MM.1S (cell line): ENCODE results near the gene AMIGO3.
"Not testable (repeated sequence)": the region's sequence is repeated elsewhere in the genome, so short reads cannot be mapped to it uniquely, and the experiment has no call there.

Experiments
- DNase-seq: peaks from one replicate; pipeline ENCODE4 v3.0.0-alpha.2; 2015
- H2AFZ ChIP-seq: fragments of 300-600 bp; sonication (generic); 2 replicates; pipeline ENCODE4 v1.6.0; 2016; ENCODE audit warnings: antibody characterized with exemption, low read length
- H3F3A ChIP-seq: fragments of 300-600 bp; sonication (generic); 2 replicates; pipeline ENCODE4 v1.6.1; 2016; ENCODE audit warnings: mild to moderate bottlenecking, antibody characterized with exemption, low read length, moderate library complexity, mixed read lengths; ENCODE audit not compliant: insufficient read depth
- H3K27ac ChIP-seq: fragments of 300-600 bp; sonication (generic); 2 replicates; pipeline ENCODE4 v1.5.1; 2016; ENCODE audit warnings: mild to moderate bottlenecking, low read length
- H3K27me3 ChIP-seq: fragments of 300-600 bp; sonication (generic); replicated peaks from 2 replicates; pipeline ENCODE4 v1.6.0; 2016; ENCODE audit warnings: low read length; ENCODE audit not compliant: insufficient read depth
- H3K36me3 ChIP-seq: fragments of 300-600 bp; sonication (generic); replicated peaks from 2 replicates; pipeline ENCODE4 v1.6.1; 2016; ENCODE audit warnings: mild to moderate bottlenecking, low read length, mixed read lengths; ENCODE audit not compliant: insufficient read depth
- H3K4me1 ChIP-seq: fragments of 300-600 bp; sonication (generic); 2 replicates; pipeline ENCODE4 v1.6.1; 2016; ENCODE audit warnings: low read length, mixed read lengths
- H3K4me2 ChIP-seq: fragments of 300-600 bp; sonication (generic); 2 replicates; pipeline ENCODE4 v1.6.0; 2016; ENCODE audit warnings: low read depth, low read length
- H3K4me3 ChIP-seq: fragments of 300-600 bp; sonication (generic); 2 replicates; pipeline ENCODE4 v1.5.1; 2016; ENCODE audit warnings: low read length, mixed read lengths
- H3K79me2 ChIP-seq: fragments of 300-600 bp; sonication (generic); 2 replicates; pipeline ENCODE4 v1.6.1; 2016; ENCODE audit warnings: mixed run types, low read length, mixed read lengths
- H3K9ac ChIP-seq: fragments of 300-600 bp; sonication (generic); 2 replicates; pipeline ENCODE4 v1.6.1; 2016; ENCODE audit warnings: low read length, mixed read lengths
- H3K9me2 ChIP-seq: fragments of 300-600 bp; sonication (generic); replicated peaks from 2 replicates; pipeline ENCODE4 v1.6.1; 2016; ENCODE audit warnings: mild to moderate bottlenecking, low read length, mixed read lengths; ENCODE audit not compliant: insufficient read depth
- H3K9me3 ChIP-seq: fragments of 300-600 bp; sonication (generic); replicated peaks from 2 replicates; pipeline ENCODE4 v1.6.1; 2016; ENCODE audit warnings: mild to moderate bottlenecking, low read length, mixed read lengths; ENCODE audit not compliant: insufficient read depth
- H4K20me1 ChIP-seq: fragments of 300-600 bp; sonication (generic); 2 replicates; pipeline ENCODE4 v1.6.1; 2016; ENCODE audit warnings: mild to moderate bottlenecking, low read length, moderate library complexity, mixed read lengths; ENCODE audit not compliant: insufficient read depth
- EZH2 ChIP-seq: fragments of 300-600 bp; sonication (generic); optimal IDR thresholded peaks from 2 replicates; pipeline ENCODE3; 2017; ENCODE audit warnings: low read depth, mild to moderate bottlenecking, antibody characterized with exemption, low read length, mixed read lengths
- EZH2phosphoT487 ChIP-seq: fragments of 300-600 bp; sonication (generic); IDR thresholded peaks from 2 replicates; pipeline ENCODE4 v1.6.1; 2018; ENCODE audit warnings: antibody characterized with exemption, low read length
- TF ChIP-seq, protein P1 (sequence below): fragments of 300-600 bp; sonication (generic); IDR thresholded peaks from 2 replicates; pipeline ENCODE4 v1.5.1; 2016; ENCODE audit warnings: antibody characterized with exemption, low read length, mixed read lengths

AMIGO3 gene

DNA sequence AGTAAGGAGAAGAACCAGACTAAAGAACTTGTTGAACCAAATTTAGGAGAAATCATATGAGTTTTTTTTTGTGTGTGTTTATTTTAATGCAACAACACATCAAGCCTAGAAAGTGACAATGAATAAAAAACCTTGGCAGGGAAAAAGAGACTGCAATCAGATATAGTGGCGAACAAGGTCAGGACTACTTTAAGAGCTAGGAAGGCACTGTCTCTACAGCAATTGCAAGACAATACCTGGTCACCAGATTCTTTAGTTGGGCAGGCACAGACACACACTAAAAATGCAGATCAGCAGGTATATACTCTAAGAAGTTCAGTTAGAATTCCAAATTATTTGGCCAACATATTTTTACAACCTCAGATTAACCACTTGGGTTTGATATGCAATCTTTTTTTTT lies 35.1 kb upstream of the AMIGO3 start:
- Histone ChIP-seq H3K9ac (no peak overlapping the region), H3K9me2 (no peaks in the 10 kb centered on the region)
- TF ChIP-seq EZH2phosphoT487: no peak
- no peak for TF ChIP-seq EZH2
- TF ChIP-seq, protein P1, sequence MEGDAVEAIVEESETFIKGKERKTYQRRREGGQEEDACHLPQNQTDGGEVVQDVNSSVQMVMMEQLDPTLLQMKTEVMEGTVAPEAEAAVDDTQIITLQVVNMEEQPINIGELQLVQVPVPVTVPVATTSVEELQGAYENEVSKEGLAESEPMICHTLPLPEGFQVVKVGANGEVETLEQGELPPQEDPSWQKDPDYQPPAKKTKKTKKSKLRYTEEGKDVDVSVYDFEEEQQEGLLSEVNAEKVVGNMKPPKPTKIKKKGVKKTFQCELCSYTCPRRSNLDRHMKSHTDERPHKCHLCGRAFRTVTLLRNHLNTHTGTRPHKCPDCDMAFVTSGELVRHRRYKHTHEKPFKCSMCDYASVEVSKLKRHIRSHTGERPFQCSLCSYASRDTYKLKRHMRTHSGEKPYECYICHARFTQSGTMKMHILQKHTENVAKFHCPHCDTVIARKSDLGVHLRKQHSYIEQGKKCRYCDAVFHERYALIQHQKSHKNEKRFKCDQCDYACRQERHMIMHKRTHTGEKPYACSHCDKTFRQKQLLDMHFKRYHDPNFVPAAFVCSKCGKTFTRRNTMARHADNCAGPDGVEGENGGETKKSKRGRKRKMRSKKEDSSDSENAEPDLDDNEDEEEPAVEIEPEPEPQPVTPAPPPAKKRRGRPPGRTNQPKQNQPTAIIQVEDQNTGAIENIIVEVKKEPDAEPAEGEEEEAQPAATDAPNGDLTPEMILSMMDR: no peak

DNA sequence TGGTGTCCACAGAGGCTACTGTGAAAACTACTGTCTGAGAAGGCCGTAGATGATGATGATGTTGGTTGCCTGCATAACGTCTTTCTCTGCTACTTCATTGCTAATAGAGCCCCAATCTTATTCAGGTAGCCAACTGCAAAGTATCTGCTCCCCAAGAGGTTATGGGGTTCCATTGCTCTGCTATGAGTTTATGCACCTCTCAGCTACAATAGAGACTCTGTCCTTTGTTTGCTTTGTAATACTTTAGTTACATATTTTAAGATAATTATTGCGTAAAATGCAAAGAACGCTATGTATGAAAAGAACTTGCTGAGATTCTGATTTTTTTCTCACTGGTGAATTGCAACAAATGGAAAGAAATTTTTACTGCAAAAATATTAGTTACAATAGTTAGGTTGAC lies 32.0 kb upstream of the AMIGO3 start:
- no peak overlapping the region for H3K9ac ChIP-seq
- no peaks in the 10 kb centered on the region for H3K9me3 ChIP-seq
- no peak for DNase-seq
- no peak for TF ChIP-seq EZH2phosphoT487
- TF ChIP-seq EZH2: no peak
- TF ChIP-seq, protein P1: no peak
- H3K36me3 ChIP-seq: no peaks in the 10 kb centered on the region
- H3K27ac ChIP-seq: no peak overlapping the region
- peaks cover 58% of the 10 kb centered on the region for H3K79me2 ChIP-seq
- H3K4me3 ChIP-seq: no peak overlapping the region
- H3K9me2 ChIP-seq: no peaks in the 10 kb centered on the region
- H3K27me3 ChIP-seq: no peaks in the 10 kb centered on the region
- 0 out of 2 replicates have a peak, but pooled peaks cover 7% of the 10 kb centered on the region for H4K20me1 ChIP-seq
- H2AFZ ChIP-seq: no peak overlapping the region
- no peaks in the 10 kb centered on the region for H3K4me1 ChIP-seq
- H3F3A ChIP-seq: no peaks in the 10 kb centered on the region
- no peak overlapping the region for H3K4me2 ChIP-seq

More for the DNA sequence above, 35.1 kb upstream of the AMIGO3 start:
- H3K4me1 ChIP-seq: no peaks in the 10 kb centered on the region
- H2AFZ ChIP-seq: no peak overlapping the region
- H3K79me2 ChIP-seq: peaks cover 78% of the 10 kb centered on the region
- H3K9me3 ChIP-seq: no peaks in the 10 kb centered on the region
- no peak overlapping the region for H3K27ac ChIP-seq
- no peak overlapping the region for H3K4me2 ChIP-seq
- H3K36me3 ChIP-seq: no peaks in the 10 kb centered on the region
- peaks cover 10% of the 10 kb centered on the region; the same call in 1 of the 2 replicates for H4K20me1 ChIP-seq
- DNase-seq: no peak
- no peak overlapping the region for H3K4me3 ChIP-seq
- no peaks in the 10 kb centered on the region for H3K27me3 ChIP-seq
- H3F3A ChIP-seq: no peaks in the 10 kb centered on the region

DNA sequence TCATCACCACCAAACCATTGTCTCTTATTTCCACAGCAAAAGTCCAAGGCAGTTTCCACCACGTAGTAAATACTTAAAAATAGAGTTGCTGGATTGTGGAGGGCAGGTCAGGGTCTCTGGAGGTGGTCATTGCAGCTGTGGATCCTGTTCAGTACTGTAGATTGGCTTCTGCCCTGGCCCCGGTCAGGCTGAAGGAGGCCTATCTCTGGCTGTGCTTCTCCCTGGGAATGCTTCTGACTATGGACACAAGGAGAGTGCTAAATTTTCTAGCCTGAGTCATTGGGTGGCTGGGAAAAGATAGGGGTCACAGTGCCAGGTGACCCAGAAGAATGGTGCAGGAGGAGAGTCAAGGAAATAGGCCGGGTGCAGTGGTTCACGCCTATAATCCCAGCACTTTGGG lies 30.6 kb upstream of the AMIGO3 start:
- no peak overlapping the region for H3K9ac ChIP-seq
- no peaks in the 10 kb centered on the region for H3K27me3 ChIP-seq
- no peaks in the 10 kb centered on the region for H3K4me1 ChIP-seq
- H3K36me3 ChIP-seq: 0 out of 2 replicates have a peak, but pooled peaks cover 4% of the 10 kb centered on the region
- no peak overlapping the region for H2AFZ ChIP-seq
- no peak for DNase-seq
- peaks cover 49% of the 10 kb centered on the region for H3K79me2 ChIP-seq
- no peak overlapping the region for H3K4me2 ChIP-seq
- no peak overlapping the region for H3K27ac ChIP-seq
- no peaks in the 10 kb centered on the region for H4K20me1 ChIP-seq
- no peaks in the 10 kb centered on the region for H3F3A ChIP-seq
- no peak overlapping the region for H3K4me3 ChIP-seq
- TF ChIP-seq EZH2: no peak
- TF ChIP-seq, protein P1: no peak
- TF ChIP-seq EZH2phosphoT487: no peak
- H3K9me3 ChIP-seq: no peaks in the 10 kb centered on the region
- H3K9me2 ChIP-seq: no peaks in the 10 kb centered on the region

DNA sequence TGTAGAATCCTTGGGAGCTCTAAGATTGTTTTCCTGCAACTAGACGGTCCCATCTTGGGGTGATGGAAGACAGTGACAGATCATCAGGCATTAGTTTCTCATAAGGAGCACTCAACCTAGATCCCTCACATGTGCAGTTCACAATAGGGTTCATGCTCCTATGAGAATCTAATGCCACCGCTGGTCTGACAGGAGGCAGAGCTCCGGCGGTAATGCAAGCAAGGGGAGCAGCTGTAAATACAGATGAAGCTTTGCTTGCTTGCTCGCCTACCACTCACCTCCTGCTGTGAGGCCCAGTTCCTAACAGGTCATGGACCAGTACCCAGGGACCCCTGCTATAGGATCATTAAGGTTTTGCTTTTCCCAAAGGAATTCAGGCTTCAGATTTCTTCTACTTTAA lies 29.4 kb upstream of the AMIGO3 start:
- DNase-seq, H3K27me3 ChIP-seq, H4K20me1 ChIP-seq, H3K4me3 ChIP-seq, H3K4me1 ChIP-seq, H2AFZ ChIP-seq, H3K9me3 ChIP-seq, H3K9ac ChIP-seq, H3K27ac ChIP-seq, H3K4me2 ChIP-seq, H3F3A ChIP-seq, H3K36me3 ChIP-seq, H3K9me2 ChIP-seq: not testable (repeated sequence)
- H3K79me2 ChIP-seq: peaks cover 37% of the 10 kb centered on the region
